K562 (cell line): ENCODE data around the gene ENTREP3. TPM values are rescaled to one million over a fixed set of nuclear protein-coding genes. Genes with fewer than 3 reads are reported as not detected.

Experiments
- CHD4 ChIP-seq: fragments of 200-600 bp; sonication (generic); IDR thresholded peaks from 3 replicates; pipeline ENCODE4 v1.6.1; 2012; ENCODE audit warnings: low read depth, mild to moderate bottlenecking, mixed read lengths, low read length, inconsistent platforms; ENCODE audit not compliant: insufficient read depth, insufficient replicate concordance, poor library complexity, severe bottlenecking
- FOXK2 ChIP-seq, 2 experiments: fragments of 450-650 bp; IDR thresholded peaks in 1 of 2; conservative IDR thresholded peaks in 1 of 2; 2 replicates each; pipeline ENCODE4 v1.6.1; 2016; ENCODE audit warnings: low read depth in 2 of 2, mild to moderate bottlenecking in 1 of 2
- HDAC1 ChIP-seq, 2 experiments: fragments of 450-650 bp; IDR thresholded peaks; 2 replicates each; pipeline ENCODE4 v1.6.1; 2016 to 2017; ENCODE audit warnings: inconsistent platforms in 1 of 2, mild to moderate bottlenecking in 1 of 2, moderate library complexity in 1 of 2
- NCOA1 ChIP-seq: fragments of 450-650 bp; IDR thresholded peaks from 2 replicates; pipeline ENCODE4 v1.6.1; 2016; ENCODE audit warnings: low read depth
- NR2C1 ChIP-seq, 2 experiments: fragments of 450-650 bp; IDR thresholded peaks; 2 replicates each; pipeline ENCODE4 v1.6.1; 2017; ENCODE audit warnings: mild to moderate bottlenecking in 2 of 2, antibody characterized with exemption in 1 of 2, inconsistent platforms in 1 of 2, missing compliant biosample characterization in 1 of 2, missing genetic modification characterization in 1 of 2
- NR3C1 ChIP-seq: sonication (generic); formaldehyde crosslinking; IDR thresholded peaks from 2 replicates; pipeline ENCODE4 v1.8.1; 2022; ENCODE audit warnings: missing genetic modification reagents
- PCBP2 ChIP-seq: fragments of 200-400 bp; formaldehyde crosslinking; IDR thresholded peaks from 2 replicates; pipeline ENCODE4 v1.6.1; 2018; ENCODE audit warnings: low read length, low read depth, mild to moderate bottlenecking, moderate library complexity; ENCODE audit not compliant: poor library complexity, severe bottlenecking
- RHOXF2B ChIP-seq: fragments of 250-450 bp; sonication (Bioruptor Pico); conservative IDR thresholded peaks from 2 replicates; pipeline ENCODE4 v1.5.1; 2021
- TAF7 ChIP-seq: fragments of 450-650 bp; IDR thresholded peaks from 2 replicates; pipeline ENCODE4 v1.6.1; 2016; ENCODE audit warnings: missing genetic modification characterization, missing compliant biosample characterization
- ZC3H4 ChIP-seq: sonication (generic); formaldehyde crosslinking; IDR thresholded peaks from 2 replicates; pipeline ENCODE4 v1.9.0; 2021; ENCODE audit warnings: missing genetic modification reagents, borderline replicate concordance
- ZNF444 ChIP-seq: fragments of 250-450 bp; sonication (Bioruptor Pico); IDR thresholded peaks from 2 replicates; pipeline ENCODE4 v1.4.0; 2020; ENCODE audit warnings: mild to moderate bottlenecking, moderate library complexity
- polyA plus RNA-seq, 8 experiments: library from polyadenylated mRNA; depleted of rRNA in 4 of 8; stranded (reverse) in 5 of 8; unstranded in 3 of 8; fragments of >200 nt; fragmentation: Nextera tagmentation in 2 of 8; fragmentation: Illumina TruSeq in 1 of 8; extraction: Ambion mirVana in 2 of 8; extraction: Trizol in 1 of 8; gene quantifications; 2 replicates each; pipeline versions ENCODE4 v1.2.1 to v1.2.3, GENCODE V29; 2011 to 2014; ENCODE audit warnings: inconsistent platforms in 1 of 8, missing spikeins in 1 of 8
- total RNA-seq, 7 experiments: library from RNA; depleted of rRNA in 6 of 7; stranded (reverse); fragments of >200 nt in 6 of 7; fragmentation: Illumina TruSeq in 2 of 7; extraction: Trizol in 2 of 7; gene quantifications; 2 replicates each; pipeline versions ENCODE4 v1.2.1 to v1.2.3, GENCODE V29; 2011 to 2021; ENCODE audit warnings: low replicate concordance in 1 of 7
- TF ChIP-seq, protein P1 (sequence below): sonication (generic); formaldehyde crosslinking; IDR thresholded peaks from 2 replicates; pipeline ENCODE4 v1.8.0; 2022; ENCODE audit warnings: missing genetic modification reagents, mild to moderate bottlenecking, moderate library complexity, borderline replicate concordance
- TF ChIP-seq, protein P2 (sequence below), 2 experiments: IDR thresholded peaks in 1 of 2; conservative IDR thresholded peaks in 1 of 2; 2 replicates each; pipeline ENCODE4 v1.6.1; 2016; ENCODE audit warnings: low read depth in 2 of 2, mild to moderate bottlenecking in 1 of 2, missing compliant biosample characterization in 1 of 2, missing genetic modification characterization in 1 of 2, moderate library complexity in 1 of 2
- TF ChIP-seq, protein P3 (sequence below): sonication (generic); formaldehyde crosslinking; IDR thresholded peaks from 2 replicates; pipeline ENCODE4 v1.8.0; 2022; ENCODE audit warnings: mild to moderate bottlenecking, missing genetic modification reagents, borderline replicate concordance
- TF ChIP-seq, protein P4 (sequence below), 2 experiments: fragments of 450-650 bp; IDR thresholded peaks; 2 replicates each; pipeline ENCODE4 v1.6.1; 2018; ENCODE audit warnings: mild to moderate bottlenecking in 2 of 2, low read depth in 1 of 2; ENCODE audit not compliant: partially characterized antibody in 2 of 2

Gene ENTREP3
- total and polyA plus RNA-seq, 9 of the 15 experiments (the other 6 are each of a cell fraction or from before 2014, with no cell fraction given) = 1.9 to 41.8 (median 5.9) TPM

DNA sequence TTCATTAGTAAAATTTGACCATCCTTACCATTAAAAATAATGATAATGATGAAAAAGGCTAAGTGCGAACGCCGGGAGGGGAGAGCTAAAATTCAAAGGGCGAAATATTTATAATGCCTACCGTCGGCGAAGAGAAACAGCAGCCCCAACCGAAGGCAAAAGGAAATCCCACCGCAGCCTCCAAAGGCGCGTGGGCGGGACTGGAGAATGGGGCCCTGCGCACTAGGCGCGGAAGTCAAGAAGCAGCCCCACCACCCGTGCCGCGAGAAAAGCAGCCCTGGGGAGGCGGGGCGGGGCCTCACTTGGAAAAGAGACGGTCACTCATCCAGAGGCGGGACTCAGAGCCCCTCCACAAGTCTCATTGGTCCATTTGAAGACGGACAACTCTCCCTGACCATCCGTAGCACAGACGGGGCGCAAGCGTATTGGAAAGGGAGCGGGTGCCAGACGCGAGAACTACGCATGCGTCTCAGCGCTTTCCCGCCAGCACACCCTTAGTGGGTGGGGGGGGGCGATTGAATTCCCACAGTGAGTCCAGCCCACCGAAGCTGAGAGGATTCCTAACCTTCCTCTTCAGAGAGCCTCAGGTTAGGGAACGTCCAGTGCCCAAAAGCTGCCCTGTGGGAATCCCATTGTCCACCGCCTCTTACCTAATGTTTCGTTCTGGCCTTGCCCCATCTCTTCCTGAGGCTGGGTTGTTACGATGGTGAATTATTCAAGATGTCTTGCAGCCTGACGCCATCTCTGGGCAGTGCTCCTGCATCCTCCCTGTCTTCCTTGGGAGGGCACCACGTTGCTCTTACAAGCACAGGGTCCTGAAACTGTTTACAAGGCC is 27.8 kb downstream of the ENTREP3 start (continued):
- TF ChIP-seq, protein P1, sequence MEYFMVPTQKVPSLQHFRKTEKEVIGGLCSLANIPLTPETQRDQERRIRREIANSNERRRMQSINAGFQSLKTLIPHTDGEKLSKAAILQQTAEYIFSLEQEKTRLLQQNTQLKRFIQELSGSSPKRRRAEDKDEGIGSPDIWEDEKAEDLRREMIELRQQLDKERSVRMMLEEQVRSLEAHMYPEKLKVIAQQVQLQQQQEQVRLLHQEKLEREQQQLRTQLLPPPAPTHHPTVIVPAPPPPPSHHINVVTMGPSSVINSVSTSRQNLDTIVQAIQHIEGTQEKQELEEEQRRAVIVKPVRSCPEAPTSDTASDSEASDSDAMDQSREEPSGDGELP (CRISPR knock-in tag) = no peak; the same call in 1 of the 2 replicates
- TF ChIP-seq FOXK2 (conservative IDR thresholded peaks at IDR 0.05 in 1 of 2, IDR thresholded peaks at IDR 0.05 in 1 of 2; ENCODE audit: low read depth in 2 of 2) = peak; percentile 6 to 16; a peak in 1 of 4 replicates
- no peak for TF ChIP-seq NR3C1
- TF ChIP-seq, protein P2, sequence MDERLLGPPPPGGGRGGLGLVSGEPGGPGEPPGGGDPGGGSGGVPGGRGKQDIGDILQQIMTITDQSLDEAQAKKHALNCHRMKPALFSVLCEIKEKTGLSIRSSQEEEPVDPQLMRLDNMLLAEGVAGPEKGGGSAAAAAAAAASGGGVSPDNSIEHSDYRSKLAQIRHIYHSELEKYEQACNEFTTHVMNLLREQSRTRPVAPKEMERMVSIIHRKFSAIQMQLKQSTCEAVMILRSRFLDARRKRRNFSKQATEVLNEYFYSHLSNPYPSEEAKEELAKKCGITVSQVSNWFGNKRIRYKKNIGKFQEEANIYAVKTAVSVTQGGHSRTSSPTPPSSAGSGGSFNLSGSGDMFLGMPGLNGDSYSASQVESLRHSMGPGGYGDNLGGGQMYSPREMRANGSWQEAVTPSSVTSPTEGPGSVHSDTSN (CRISPR knock-in tag; IDR thresholded peaks at IDR 0.05; ENCODE audit: low read depth) = no peak; the same call in 1 of the 2 replicates
- TF ChIP-seq, protein P2 (tag; conservative IDR thresholded peaks at IDR 0.05; ENCODE audit: low read depth) = peak; percentile 97
- TF ChIP-seq, protein P3, sequence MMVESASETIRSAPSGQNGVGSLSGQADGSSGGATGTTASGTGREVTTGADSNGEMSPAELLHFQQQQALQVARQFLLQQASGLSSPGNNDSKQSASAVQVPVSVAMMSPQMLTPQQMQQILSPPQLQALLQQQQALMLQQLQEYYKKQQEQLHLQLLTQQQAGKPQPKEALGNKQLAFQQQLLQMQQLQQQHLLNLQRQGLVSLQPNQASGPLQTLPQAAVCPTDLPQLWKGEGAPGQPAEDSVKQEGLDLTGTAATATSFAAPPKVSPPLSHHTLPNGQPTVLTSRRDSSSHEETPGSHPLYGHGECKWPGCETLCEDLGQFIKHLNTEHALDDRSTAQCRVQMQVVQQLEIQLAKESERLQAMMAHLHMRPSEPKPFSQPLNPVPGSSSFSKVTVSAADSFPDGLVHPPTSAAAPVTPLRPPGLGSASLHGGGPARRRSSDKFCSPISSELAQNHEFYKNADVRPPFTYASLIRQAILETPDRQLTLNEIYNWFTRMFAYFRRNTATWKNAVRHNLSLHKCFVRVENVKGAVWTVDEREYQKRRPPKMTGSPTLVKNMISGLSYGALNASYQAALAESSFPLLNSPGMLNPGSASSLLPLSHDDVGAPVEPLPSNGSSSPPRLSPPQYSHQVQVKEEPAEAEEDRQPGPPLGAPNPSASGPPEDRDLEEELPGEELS (CRISPR knock-in tag) = no peak
- no peak for TF ChIP-seq NR2C1 (IDR thresholded peaks at IDR 0.05)
- no peak for TF ChIP-seq NR2C1 (tag; IDR thresholded peaks at IDR 0.05)
- no peak for TF ChIP-seq RHOXF2B (CRISPR knock-in tag)
- TF ChIP-seq, protein P4, sequence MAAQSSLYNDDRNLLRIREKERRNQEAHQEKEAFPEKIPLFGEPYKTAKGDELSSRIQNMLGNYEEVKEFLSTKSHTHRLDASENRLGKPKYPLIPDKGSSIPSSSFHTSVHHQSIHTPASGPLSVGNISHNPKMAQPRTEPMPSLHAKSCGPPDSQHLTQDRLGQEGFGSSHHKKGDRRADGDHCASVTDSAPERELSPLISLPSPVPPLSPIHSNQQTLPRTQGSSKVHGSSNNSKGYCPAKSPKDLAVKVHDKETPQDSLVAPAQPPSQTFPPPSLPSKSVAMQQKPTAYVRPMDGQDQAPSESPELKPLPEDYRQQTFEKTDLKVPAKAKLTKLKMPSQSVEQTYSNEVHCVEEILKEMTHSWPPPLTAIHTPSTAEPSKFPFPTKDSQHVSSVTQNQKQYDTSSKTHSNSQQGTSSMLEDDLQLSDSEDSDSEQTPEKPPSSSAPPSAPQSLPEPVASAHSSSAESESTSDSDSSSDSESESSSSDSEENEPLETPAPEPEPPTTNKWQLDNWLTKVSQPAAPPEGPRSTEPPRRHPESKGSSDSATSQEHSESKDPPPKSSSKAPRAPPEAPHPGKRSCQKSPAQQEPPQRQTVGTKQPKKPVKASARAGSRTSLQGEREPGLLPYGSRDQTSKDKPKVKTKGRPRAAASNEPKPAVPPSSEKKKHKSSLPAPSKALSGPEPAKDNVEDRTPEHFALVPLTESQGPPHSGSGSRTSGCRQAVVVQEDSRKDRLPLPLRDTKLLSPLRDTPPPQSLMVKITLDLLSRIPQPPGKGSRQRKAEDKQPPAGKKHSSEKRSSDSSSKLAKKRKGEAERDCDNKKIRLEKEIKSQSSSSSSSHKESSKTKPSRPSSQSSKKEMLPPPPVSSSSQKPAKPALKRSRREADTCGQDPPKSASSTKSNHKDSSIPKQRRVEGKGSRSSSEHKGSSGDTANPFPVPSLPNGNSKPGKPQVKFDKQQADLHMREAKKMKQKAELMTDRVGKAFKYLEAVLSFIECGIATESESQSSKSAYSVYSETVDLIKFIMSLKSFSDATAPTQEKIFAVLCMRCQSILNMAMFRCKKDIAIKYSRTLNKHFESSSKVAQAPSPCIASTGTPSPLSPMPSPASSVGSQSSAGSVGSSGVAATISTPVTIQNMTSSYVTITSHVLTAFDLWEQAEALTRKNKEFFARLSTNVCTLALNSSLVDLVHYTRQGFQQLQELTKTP (IDR thresholded peaks at IDR 0.05; ENCODE audit: low read depth in 1 of 2, partially characterized antibody in 2 of 2) = no peak
- no peak for TF ChIP-seq CHD4
- TF ChIP-seq ZNF444 (CRISPR knock-in tag) = no peak
- TF ChIP-seq TAF7 (tag) = peak; percentile 85
- no peak for TF ChIP-seq PCBP2
- no peak for TF ChIP-seq NCOA1
- no peak; a peak in 1 of 4 replicates for TF ChIP-seq HDAC1 (IDR thresholded peaks at IDR 0.05)
- TF ChIP-seq ZC3H4 (CRISPR knock-in tag) = no peak
